HG02571 (cell line): ENCODE results near the gene PSMB2.
"Not testable (repeated sequence)": the region's sequence is repeated elsewhere in the genome, so short reads cannot be mapped to it uniquely, and the experiment has no call there.

ENCODE experiments used
- ATAC-seq: cut with Tn5 transposase; IDR thresholded peaks from one replicate; pipeline ENCODE4 v1.9.1; 2021; ENCODE audit warnings: mild to moderate bottlenecking, moderate library complexity; ENCODE audit not compliant: unreplicated experiment

The PSMB2 gene

DNA sequence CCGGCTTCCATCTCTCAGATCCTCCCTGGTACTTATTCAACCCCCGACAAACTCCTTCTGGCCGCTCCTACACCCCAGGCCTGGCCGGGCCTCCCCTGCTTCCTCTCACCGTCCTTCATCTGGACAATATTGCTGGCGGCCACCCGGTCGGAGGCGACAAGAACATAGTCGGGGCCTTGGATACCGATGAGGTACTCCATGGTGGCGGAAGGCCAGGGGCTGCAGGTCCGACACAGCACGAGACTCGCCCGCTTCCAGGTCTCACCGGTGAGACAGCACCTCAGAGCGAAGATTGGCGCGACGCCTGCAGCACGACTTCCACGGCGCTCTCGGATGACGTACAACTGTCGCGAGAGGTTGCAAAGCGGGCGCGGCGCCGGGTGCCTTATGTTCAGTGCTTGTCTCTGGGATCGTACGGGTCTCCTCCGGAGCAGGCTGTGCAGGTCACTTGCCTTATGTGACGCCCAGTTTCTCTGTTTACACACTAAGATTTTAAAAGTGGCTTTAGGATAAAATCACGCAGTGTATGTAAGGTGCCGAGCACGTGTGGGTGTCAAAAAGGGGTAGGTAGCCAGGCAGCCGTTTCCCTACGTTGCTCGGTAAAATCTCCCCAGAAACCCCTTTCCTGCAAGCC, at the start of gene PSMB2:
TSS of gene PSMB2 (minus strand) at position 294 of the 634 bp plus-strand sequence. CDS start at position 200, 94 bp downstream.
- ATAC-seq = peak; percentile 79

DNA sequence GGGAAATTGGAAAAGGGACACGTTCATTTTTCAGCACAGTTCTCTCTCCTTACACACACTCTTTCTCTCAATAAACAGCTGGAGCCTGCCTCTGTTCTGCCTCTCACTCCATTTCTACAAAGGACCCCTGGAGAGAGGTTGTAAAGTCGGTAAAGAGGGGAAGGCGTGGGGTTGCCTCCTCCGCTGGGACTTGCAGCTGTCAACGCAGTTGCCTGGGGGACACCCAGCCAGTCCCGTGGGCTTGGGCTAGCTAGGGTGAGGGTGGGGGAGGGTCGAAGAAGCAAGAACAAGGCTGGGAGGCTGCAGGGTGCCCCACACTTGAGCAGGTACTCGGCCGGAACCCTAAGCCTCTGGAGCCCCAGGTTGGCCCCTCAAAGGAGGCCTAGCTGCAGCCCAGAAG, 49.8 kb upstream of the PSMB2 start:
- ATAC-seq = no peak

DNA sequence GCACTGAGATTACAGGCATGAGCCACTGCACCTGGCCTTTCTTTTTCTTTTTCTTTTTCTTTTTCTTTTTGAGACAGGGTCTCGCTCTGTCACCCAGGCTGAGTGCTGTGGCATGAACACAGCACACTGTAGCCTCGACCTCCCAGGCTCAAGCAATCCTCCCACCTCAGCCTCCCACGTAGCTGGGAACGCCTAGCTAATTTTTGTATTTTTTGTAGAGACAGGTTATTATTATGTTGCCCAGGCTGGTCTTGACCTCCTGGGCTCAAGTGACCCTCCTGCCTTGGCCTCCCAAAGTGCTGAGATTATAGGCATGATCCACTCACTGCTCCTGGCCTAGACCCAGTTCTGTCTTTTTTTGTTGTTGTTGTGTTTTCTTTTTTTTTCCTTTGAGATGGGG, 48.8 kb upstream of the PSMB2 start:
- not testable (repeated sequence) for ATAC-seq

DNA sequence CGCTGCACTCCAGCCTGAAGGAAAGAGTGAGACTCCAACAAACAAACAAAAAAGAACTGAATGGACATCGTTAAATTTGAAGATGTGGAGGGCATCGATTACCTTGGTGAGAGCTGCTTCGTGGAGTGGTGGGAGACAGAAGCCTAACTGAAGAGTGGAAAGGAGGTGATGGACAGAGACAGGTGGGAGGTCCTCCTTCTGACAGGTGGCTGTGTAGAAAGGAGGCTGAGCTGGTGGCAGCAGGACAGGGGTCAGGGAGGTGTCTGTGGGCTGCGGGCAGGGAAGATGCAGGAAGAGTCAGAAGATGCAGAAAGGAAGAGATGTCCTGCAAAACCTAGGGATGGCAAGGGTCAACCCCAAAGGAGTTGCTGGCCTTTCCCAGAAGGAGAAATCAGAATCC, 46.8 kb upstream of the PSMB2 start:
- ATAC-seq = no peak

DNA sequence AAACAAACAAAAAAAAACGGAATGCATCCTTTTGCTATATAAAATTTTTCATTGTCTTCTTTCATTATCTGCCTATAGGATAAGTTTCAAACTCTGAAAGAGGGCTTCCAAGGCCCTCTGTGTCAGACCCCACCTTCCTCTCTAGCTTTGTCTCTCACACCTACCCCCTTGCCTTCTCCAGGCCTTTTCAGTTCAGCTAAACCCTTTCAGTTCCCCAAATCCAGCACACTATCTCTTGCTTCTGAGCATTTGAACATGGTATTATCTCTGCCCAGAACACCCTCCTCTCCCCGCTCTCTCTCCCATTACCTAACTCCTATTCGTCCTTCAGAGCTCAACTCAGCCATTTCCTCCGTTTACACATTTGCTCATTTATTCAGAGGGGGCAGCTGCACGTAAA, 41.7 kb upstream of the PSMB2 start:
- no peak for ATAC-seq

DNA sequence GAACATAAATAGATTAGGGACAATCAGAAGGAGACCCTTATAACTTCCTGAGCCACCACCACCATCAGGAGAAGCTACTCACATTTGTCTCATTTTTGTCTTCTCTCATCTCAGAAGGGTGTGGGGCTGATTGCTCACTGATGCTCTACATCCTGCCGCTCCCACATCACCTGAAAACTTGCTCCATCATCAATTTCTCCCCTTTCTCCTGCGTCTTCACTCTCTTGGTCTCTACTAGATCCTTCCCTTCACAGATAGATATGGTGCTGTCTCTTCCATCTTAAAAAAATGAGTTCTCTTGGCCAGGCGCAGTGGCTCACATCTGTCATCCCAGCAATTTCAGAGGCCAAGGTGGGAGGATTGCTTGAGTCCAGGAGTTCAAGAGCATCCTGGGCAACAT, 38.9 kb upstream of the PSMB2 start:
- no peak for ATAC-seq

DNA sequence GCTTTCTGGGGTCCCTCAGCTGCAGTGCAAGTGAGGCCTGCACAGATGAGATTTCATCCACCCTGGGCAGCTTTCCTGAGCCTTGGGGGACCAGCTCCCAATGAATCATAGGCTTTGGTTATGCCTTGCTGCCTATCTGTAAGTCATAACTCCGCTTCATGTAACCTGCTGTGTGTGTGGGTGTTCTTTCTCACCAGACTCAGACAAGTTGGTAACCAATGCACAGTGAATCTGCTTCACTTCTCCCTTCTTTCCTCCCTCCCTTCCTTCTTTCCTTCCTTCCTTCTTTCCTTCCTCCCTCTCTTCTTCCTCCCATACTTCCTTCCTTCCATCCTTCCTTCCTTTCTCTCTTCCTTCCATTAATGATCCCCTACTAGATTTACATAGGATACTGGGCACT, 34.4 kb upstream of the PSMB2 start:
- no peak for ATAC-seq

DNA sequence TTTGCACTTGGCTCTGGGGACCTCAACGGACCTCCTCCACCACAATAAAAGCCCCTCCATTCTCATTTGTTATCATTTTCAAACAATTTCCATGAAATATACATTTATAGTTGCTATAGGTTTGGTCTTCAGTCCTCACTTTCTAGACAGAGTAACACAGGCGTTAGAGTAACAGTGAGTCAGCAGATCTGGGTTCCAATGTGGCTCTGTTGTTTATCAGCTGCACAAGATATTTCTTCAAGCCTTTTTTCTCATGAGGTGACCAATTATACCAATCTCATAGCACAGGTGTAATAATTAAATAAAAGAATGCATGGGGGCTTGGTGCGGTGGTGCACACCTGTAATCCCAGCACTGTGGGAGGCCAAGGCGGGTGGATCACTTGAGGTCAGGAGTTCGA, 32.8 kb upstream of the PSMB2 start:
- no peak for ATAC-seq

DNA sequence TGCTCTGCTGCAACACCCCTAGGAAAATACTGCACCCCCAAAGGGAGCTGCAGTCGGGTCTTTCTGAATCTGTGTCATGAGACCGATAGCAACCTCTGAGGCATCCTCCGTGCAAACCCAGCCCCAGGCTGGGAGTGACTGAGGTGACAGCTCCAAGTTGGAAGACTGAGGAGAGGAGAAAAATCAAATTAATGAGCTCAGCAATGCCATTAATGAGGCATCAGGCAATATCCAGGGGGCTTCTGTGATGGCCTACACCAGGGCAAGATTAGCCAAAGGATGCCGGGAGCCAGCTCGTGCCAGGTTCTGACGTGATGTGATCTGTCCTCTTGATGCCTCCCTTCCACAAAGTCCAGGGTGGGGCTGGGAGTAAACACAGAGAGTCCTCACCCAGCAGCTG, 30.8 kb upstream of the PSMB2 start:
- ATAC-seq = no peak

DNA sequence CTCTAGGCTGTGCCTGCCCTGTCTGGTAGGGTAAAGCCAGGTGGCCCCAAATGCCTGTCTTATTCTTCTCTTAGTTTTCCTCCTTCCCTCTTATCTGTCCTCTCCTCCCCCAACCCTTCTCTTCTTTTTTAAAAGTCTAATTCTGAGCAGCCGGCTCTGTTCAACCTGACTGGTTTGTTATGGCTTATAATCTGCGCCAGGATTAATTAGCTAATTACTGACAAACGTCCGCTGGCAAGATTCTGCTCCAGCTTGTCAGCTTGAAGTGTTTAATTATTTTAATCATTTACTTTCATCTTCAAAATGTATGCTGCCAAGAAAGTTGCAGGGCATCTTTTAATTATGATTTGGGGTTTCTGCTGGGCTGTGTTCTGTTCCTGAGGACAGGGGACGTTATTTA, 27.2 kb upstream of the PSMB2 start:
- no peak for ATAC-seq

DNA sequence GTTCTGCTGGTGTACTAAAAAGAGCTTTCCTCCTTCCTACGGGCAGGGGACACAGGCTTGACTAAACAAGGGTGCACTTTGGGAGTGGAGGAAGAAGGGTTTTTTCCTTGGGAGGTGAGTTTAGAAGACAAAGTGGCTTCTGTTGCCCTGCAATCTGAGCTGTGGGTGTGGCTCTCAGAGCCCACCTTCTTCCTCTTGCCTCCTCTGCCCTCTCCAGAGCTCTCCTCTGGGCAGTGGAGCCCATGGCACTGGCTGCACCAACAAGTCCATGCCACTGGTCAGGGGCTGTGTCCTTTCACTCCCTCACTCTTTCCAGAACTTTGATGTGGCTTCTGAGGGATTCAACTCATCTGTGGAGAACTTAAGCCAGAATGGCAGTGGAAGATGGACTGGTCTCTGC, 25.6 kb upstream of the PSMB2 start:
- no peak for ATAC-seq

DNA sequence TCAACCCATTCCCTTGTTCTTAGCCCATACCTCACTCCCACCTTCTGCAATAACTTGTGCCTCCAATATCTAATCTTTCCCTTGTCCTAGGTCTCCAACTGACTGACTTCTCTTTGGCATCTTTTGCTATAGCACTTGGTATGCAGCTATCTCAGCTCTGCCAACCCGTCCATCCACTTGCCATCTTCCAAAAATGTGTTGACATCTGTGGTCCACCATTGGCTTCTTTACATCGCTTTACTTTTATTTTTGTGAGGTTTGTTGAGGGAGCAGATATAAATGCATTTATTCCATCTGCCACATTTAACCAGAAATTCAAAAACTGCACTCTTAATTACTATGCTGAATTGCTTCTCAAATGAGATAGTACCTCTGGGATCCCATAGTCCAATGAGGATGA, 24.9 kb upstream of the PSMB2 start:
- ATAC-seq = no peak

DNA sequence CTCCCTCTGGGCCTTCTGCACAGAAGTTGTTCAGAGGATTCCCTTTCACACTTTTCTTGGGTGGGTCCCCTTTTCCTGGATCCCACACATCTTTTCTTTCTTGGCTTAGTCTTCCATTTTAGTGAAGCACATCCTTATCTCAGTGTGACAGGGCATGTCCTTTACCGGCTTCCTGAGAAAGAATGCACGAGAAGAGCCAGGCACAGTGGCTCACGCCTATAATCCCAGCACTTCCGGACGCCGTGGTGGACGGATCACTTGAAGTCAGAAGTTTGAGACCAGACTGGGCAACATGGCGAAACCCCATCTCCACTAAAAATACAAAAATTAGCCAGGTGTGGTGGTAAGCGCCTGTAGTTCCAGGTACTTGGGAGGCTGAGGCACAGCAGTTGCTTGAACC, 22.1 kb upstream of the PSMB2 start:
- ATAC-seq = no peak

DNA sequence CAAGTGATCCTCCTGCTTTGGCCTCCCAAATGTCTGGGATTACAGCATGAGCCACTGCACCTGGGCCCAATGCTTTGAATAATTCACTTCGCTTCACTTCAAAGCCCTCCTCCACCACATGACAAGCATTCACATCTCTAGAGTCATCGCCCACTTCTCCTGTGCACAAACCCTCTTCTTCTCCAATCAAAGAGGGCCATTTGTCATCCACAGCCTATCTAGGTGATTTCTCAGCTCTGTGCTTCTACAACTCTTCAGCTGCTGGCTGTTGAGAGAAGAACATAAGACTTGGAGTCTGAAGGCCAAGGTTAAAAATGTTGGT, 20.1 kb upstream of the PSMB2 start:
- no peak for ATAC-seq

DNA sequence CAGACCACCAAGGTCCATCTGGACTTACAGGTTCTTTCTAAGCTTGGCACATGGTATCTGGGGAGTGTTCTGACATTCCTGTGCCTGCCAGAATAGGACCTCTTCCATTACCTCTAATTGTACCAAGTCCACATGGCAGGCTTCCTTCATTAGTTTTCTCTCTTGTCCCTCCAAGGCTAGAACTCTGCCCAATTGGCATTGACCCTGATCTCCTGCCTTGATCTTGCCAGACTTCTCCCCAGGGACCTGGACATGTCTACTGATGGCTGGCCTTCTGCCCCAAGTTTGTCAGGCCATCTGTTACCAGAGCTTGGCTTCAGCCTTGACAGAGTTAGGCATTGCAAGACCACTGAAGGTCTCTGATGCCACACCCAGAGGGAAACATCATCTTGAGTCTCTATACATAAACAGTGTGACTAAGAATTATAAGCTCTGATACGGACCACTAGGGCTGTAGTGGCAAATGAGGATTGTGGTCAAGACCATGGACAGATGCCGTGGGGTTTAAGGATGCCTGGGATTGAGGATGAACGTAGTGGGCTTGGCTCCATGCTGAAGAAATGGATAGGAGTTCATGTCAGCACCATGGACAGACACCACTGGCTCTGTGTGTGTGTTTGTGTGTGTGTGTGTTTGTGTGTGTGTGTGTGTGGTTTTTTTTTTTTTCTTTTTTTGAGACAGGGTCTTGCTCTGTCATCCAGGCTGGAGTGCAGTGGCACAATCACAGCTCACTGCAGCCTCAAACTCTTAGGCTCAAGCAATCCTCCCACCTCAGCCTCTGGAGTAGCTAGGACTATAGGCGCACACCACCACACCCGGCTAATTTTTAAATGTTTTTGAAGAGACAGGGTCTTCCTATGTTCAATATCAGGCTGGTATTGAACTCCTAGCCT, 19.5 kb upstream of the PSMB2 start:
- no peak for ATAC-seq

DNA sequence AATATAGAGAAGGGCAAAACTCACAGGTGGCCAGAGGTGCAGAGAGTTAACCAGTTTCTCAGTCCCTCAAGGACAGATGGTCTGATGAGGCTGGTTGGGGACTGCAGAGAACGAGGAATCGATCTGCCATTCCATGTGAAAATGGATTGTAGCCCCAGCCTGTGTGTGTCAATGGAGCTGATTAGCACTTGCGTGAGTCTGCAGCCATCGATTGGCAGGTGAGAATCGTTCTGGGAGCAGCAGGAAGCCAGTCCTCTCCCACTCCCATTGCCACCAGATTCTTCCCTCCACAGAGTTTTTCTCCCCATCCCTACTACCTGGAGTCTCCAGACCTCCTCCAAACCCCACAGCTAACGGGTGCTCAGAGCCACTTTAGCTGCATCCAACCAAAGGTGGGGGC, 18.3 kb upstream of the PSMB2 start:
- no peak for ATAC-seq

DNA sequence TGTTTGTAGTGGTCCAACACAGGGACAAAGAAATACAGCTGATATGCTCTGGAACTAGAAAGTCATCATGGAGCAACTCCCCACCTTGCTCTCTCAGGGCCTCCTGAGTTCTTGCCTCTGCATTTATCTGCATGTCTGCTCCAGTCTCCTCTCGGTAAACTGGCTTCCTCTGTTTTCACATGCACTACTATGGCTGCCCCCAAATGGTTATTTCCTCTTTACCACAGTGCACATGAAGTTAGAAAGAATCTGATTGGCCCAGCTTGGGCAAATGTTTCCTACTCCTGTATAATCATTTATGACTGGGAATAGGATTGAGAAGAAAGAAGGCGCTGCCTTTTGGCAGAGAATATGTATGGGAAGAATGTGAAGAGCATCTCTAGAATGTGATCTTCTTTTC, 16.5 kb upstream of the PSMB2 start:
- ATAC-seq = no peak

DNA sequence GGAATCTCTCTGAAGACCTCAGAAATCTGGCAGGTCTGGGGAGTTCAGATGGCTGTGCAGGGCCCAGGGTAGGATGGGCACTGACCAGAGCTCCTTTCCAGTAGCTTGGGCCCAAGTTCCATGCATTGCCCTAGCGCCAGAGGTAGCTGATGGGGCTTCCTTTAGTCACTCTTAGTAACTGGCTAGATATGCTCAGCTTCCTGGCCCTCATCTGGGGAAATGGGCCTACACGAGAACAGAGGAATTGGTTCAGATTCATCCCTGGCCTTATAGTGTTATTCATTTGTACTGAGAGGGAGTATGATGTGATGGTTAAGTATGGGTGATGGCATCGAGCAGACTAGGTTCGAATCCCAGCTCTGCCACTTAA, 15.5 kb upstream of the PSMB2 start:
- no peak for ATAC-seq

DNA sequence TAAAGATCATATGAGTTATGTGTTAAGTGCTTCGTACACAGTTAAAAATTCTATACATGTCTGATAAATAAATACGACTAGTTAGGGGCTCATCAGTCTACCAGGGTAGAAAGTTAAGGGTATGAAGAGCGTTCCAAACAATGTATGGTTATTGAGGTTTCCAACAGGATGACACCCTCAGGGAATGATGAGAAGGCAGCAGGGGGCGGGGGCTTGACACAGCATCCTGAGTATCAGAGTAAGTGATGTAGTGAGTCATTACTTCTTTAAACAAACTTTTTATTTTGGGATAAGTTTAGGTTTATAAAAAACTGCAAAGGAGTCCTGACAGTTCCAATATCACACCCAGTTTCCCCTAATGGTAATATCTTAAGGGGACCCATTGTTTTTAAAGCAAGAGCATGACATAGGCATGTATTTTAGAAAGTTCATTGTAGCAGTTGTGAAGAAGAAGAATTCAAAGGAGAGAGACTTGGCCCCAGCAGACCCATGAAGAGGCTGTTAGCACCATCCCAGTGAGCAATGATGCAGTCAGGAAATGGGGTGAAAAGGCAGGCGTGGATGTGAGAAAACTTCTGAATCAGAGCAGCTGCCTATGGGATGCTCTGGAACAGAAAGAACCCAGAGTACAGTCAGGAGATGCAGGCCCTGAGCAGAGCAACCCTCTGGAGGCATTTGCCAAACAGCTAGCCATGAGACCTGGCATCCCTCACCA, 15.0 kb upstream of the PSMB2 start:
- ATAC-seq = no peak

DNA sequence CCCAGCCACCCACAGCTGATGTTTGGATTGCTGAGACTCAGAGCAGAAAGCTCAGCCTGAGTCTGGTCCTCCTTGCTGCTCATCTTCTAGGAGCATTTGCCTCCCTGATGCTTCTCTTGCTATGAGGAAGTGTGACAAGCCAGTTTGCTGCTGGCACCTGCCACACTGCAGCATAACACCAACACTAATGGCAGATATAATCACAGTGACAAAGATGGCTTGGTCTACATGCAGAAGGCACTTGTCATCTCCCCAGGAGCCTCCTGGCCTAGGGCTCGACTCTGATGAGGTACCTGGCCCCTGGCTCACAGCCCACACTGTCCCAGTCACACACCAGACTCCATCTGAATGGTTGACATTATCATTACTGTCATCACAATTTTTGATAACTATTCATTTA, 13.9 kb upstream of the PSMB2 start:
- no peak for ATAC-seq

DNA sequence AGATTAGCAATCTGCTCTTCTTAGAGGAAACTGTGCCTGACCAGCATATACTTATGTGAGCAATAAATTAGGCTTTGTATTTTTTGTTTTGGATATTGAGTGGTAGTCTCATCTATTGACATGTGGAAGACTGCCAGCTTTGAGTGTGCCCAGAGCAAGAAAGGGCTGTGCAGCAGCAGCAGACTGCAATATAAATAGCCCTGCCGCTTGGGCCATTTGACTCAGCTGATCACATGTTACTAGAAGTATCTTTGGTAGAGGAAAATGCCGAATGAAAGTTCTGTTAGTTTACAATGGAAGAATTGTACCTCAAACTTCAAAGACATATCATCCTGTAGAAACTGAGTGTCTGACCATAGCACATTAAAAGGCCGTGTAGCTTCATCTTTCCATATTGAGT, 9.1 kb upstream of the PSMB2 start:
- ATAC-seq = no peak

DNA sequence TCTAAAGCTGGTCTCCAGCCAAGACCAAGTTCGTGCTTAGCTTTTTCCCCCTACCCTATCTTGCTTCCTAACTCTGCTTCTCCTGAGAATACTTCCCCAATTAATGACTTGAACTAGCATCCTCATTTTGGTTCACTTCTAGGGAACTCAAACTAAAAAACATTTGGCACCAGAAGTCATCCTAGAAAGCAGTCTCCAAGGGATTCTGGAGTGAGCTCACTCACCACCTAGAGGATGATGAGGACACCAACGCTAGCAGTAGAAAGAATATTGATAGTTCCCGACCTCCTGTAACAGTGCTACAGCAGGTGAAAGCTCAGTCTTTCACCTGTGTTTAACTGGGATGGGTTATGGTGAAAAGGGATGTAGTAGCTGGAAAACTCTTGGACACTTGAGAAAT, 4.7 kb upstream of the PSMB2 start:
- no peak for ATAC-seq
